HepG2 (cell line): ENCODE data around the gene CISD2. TPM values are rescaled to one million over a fixed set of nuclear protein-coding genes. Genes with fewer than 3 reads are reported as not detected.

Experiments
- AGO2 ChIP-seq: fragments of 200-400 bp; formaldehyde crosslinking; optimal IDR thresholded peaks from 2 replicates; pipeline ENCODE3; 2017; ENCODE audit warnings: mild to moderate bottlenecking, low read depth, low read length, moderate library complexity
- ATAD3A ChIP-seq: sonication (generic); formaldehyde crosslinking; IDR thresholded peaks from 2 replicates; pipeline ENCODE4 v1.4.0; 2020; ENCODE audit warnings: missing genetic modification reagents
- CBX5 ChIP-seq: sonication (generic); formaldehyde crosslinking; IDR thresholded peaks from 2 replicates; pipeline ENCODE4 v1.4.0; 2020; ENCODE audit warnings: missing genetic modification reagents, borderline replicate concordance
- CHD2 ChIP-seq: IDR thresholded peaks from 2 replicates; pipeline ENCODE4 v1.6.1; 2011; ENCODE audit warnings: low read depth, low read length, improper control_type of control experiment
- CREB3 ChIP-seq: sonication (generic); formaldehyde crosslinking; IDR thresholded peaks from 2 replicates; pipeline ENCODE4 v1.5.0; 2020; ENCODE audit warnings: missing genetic modification reagents
- HDAC1 ChIP-seq: sonication (generic); formaldehyde crosslinking; IDR thresholded peaks from 2 replicates; pipeline ENCODE4 v1.5.1; 2020; ENCODE audit warnings: mild to moderate bottlenecking, missing genetic modification reagents
- HOXD1 ChIP-seq: sonication (generic); formaldehyde crosslinking; IDR thresholded peaks from 2 replicates; pipeline ENCODE4 v1.5.0; 2020; ENCODE audit warnings: missing genetic modification reagents
- IKZF4 ChIP-seq: sonication (generic); formaldehyde crosslinking; IDR thresholded peaks from 2 replicates; pipeline ENCODE4 v1.5.1; 2020; ENCODE audit warnings: borderline replicate concordance, mild to moderate bottlenecking, low read depth, missing genetic modification reagents; ENCODE audit errors: not compliant biosample characterization
- KDM4B ChIP-seq: sonication (generic); formaldehyde crosslinking; IDR thresholded peaks from 2 replicates; pipeline ENCODE4 v1.4.0; 2020; ENCODE audit warnings: missing genetic modification reagents
- MEIS1 ChIP-seq: sonication (generic); formaldehyde crosslinking; IDR thresholded peaks from 2 replicates; pipeline ENCODE4 v1.9.0; 2021; ENCODE audit warnings: mild to moderate bottlenecking, missing genetic modification reagents, moderate library complexity, borderline replicate concordance
- NBN ChIP-seq: fragments of 450-650 bp; conservative IDR thresholded peaks from 2 replicates; pipeline ENCODE4 v1.6.1; 2017
- NFYB ChIP-seq: sonication (generic); formaldehyde crosslinking; IDR thresholded peaks from 2 replicates; pipeline ENCODE4 v1.4.0; 2020; ENCODE audit warnings: missing genetic modification reagents
- PHF20 ChIP-seq: sonication (generic); formaldehyde crosslinking; IDR thresholded peaks from 2 replicates; pipeline ENCODE4 v1.5.0; 2020; ENCODE audit warnings: mild to moderate bottlenecking, missing genetic modification reagents
- SAFB2 ChIP-seq: sonication (generic); formaldehyde crosslinking; IDR thresholded peaks from 2 replicates; pipeline ENCODE4 v1.5.1; 2020; ENCODE audit warnings: missing genetic modification reagents, low read depth, mild to moderate bottlenecking, borderline replicate concordance
- SMARCC2 ChIP-seq: fragments of 450-650 bp; IDR thresholded peaks from 2 replicates; pipeline ENCODE4 v1.6.1; 2017; ENCODE audit warnings: antibody characterized with exemption, mild to moderate bottlenecking
- SOX5 ChIP-seq: IDR thresholded peaks from 2 replicates; pipeline ENCODE4 v1.6.1; 2016; ENCODE audit warnings: borderline replicate concordance
- SP1 ChIP-seq, 2 experiments: fragments of 450-650 bp in 1 of 2; sonication (generic) in 1 of 2; formaldehyde crosslinking in 1 of 2; IDR thresholded peaks; 2 replicates each; pipeline versions ENCODE4 v1.4.0 to v1.6.1; 2016 to 2020; ENCODE audit warnings: missing genetic modification reagents in 1 of 2
- TEAD2 ChIP-seq: sonication (generic); formaldehyde crosslinking; IDR thresholded peaks from 2 replicates; pipeline ENCODE4 v1.9.0; 2021; ENCODE audit warnings: missing genetic modification reagents
- YEATS4 ChIP-seq: sonication (generic); formaldehyde crosslinking; IDR thresholded peaks from 2 replicates; pipeline ENCODE4 v1.4.0; 2020; ENCODE audit warnings: missing genetic modification reagents, borderline replicate concordance
- ZFP1 ChIP-seq: IDR thresholded peaks from 2 replicates; pipeline ENCODE4 v1.6.1; 2016
- ZNF101 ChIP-seq: sonication (generic); formaldehyde crosslinking; IDR thresholded peaks from 2 replicates; pipeline ENCODE4 v1.4.0; 2020; ENCODE audit warnings: mild to moderate bottlenecking, low read depth, missing genetic modification reagents, borderline replicate concordance
- ZNF160 ChIP-seq: sonication (generic); formaldehyde crosslinking; IDR thresholded peaks from 2 replicates; pipeline ENCODE4 v1.8.0; 2022; ENCODE audit warnings: mild to moderate bottlenecking, inconsistent platforms, missing genetic modification reagents
- ZNF414 ChIP-seq: sonication (generic); formaldehyde crosslinking; IDR thresholded peaks from 2 replicates; pipeline ENCODE4 v1.5.0; 2020; ENCODE audit warnings: missing genetic modification reagents
- ZNF589 ChIP-seq: sonication (generic); formaldehyde crosslinking; conservative IDR thresholded peaks from 2 replicates; pipeline ENCODE4 v1.8.0; 2022; ENCODE audit warnings: mild to moderate bottlenecking, moderate library complexity, missing genetic modification reagents
- ZNF614 ChIP-seq: IDR thresholded peaks from 2 replicates; pipeline ENCODE4 v1.6.1; 2018; ENCODE audit warnings: missing biosample characterization, missing genetic modification reagents, inconsistent platforms, borderline replicate concordance
- ZNF670 ChIP-seq: sonication (generic); formaldehyde crosslinking; IDR thresholded peaks from 2 replicates; pipeline ENCODE4 v1.8.0; 2022; ENCODE audit warnings: mild to moderate bottlenecking, missing genetic modification reagents, borderline replicate concordance
- ZNF839 ChIP-seq: sonication (generic); formaldehyde crosslinking; IDR thresholded peaks from 2 replicates; pipeline ENCODE4 v1.4.0; 2020; ENCODE audit warnings: missing genetic modification reagents, mild to moderate bottlenecking, borderline replicate concordance
- ZSCAN22 ChIP-seq: sonication (generic); formaldehyde crosslinking; IDR thresholded peaks from 2 replicates; pipeline ENCODE4 v1.4.0; 2020; ENCODE audit warnings: mild to moderate bottlenecking, missing genetic modification reagents
- ZSCAN25 ChIP-seq: sonication (generic); formaldehyde crosslinking; IDR thresholded peaks from 2 replicates; pipeline ENCODE4 v1.8.0; 2022; ENCODE audit warnings: mild to moderate bottlenecking, missing genetic modification reagents
- polyA plus RNA-seq, 8 experiments: library from polyadenylated mRNA; depleted of rRNA in 3 of 8; stranded (reverse) in 7 of 8; unstranded in 1 of 8; fragments of >200 nt; fragmentation: Illumina TruSeq in 4 of 8; extraction: Trizol in 4 of 8; gene quantifications; 2 replicates each; pipeline versions ENCODE4 v1.2.1 to v1.2.3, GENCODE V29; 2011 to 2016; ENCODE audit warnings: low read depth in 4 of 8, missing spikeins in 1 of 8, mixed read lengths in 1 of 8; ENCODE audit not compliant: insufficient read depth in 1 of 8
- total RNA-seq, 5 experiments: library from RNA; depleted of rRNA; stranded (reverse); fragments of >200 nt; fragmentation: Illumina TruSeq; extraction: Trizol; gene quantifications; 2 replicates each; pipeline ENCODE4 v1.2.3, GENCODE V29; 2016; ENCODE audit warnings: low read depth in 1 of 5

Gene CISD2
- total and polyA plus RNA-seq, 2 of the 13 experiments (the other 11 are each of a cell fraction or from before 2014, with no cell fraction given), result 24.5 to 37.7 TPM

- TF ChIP-seq ZNF414 (CRISPR knock-in tag), result peak; percentile 92
- no peak; the same call in 1 of the 2 replicates for TF ChIP-seq SAFB2
- peak; percentile 60 for TF ChIP-seq PHF20 (CRISPR knock-in tag)
- no peak for TF ChIP-seq ZNF160 (CRISPR knock-in tag)
- peak; percentile 91 for TF ChIP-seq ZSCAN22 (CRISPR knock-in tag)
- TF ChIP-seq ZNF101 (CRISPR knock-in tag), result peak; percentile 93; the same call in 1 of the 2 replicates
- TF ChIP-seq TEAD2 (CRISPR knock-in tag), result no peak
- TF ChIP-seq SMARCC2, result no peak
- peak; percentile 70; the same call in 1 of the 2 replicates for TF ChIP-seq CHD2
- no peak for TF ChIP-seq CREB3
- peak; percentile 76; the same call in 1 of the 2 replicates for TF ChIP-seq ZSCAN25 (CRISPR knock-in tag)
- TF ChIP-seq SOX5 (CRISPR knock-in tag), result peak; percentile 45; the same call in 1 of the 2 replicates
- TF ChIP-seq HDAC1 (CRISPR knock-in tag), result peak; percentile 57
- TF ChIP-seq NFYB (CRISPR knock-in tag), result peak; percentile 64
- TF ChIP-seq CBX5, result peak; percentile 2; the same call in 1 of the 2 replicates
- TF ChIP-seq ZNF614, result peak; percentile 80; the same call in 1 of the 2 replicates
- peak; percentile 78; the same call in 1 of the 2 replicates for TF ChIP-seq ZFP1 (CRISPR knock-in tag)
- TF ChIP-seq IKZF4 (CRISPR knock-in tag), result peak; percentile 74
- TF ChIP-seq MEIS1, result peak; percentile 88
- peak; percentile 92 for TF ChIP-seq KDM4B
- peak; percentile 92; the same call in 1 of the 2 replicates for TF ChIP-seq YEATS4 (CRISPR knock-in tag)
- peak; percentile 52; the same call in 1 of the 2 replicates for TF ChIP-seq HOXD1 (CRISPR knock-in tag)
- no peak for TF ChIP-seq ATAD3A (CRISPR knock-in tag)
- no peak for TF ChIP-seq NBN
- no peak; the same call in 1 of the 2 replicates for TF ChIP-seq ZNF589 (CRISPR knock-in tag)
- no peak for TF ChIP-seq SP1 (IDR thresholded peaks at IDR 0.05)
- TF ChIP-seq SP1 (CRISPR knock-in tag; IDR thresholded peaks at IDR 0.05), result peak; percentile 58
- TF ChIP-seq ZNF839 (CRISPR knock-in tag), result peak; percentile 64; the same call in 1 of the 2 replicates
- TF ChIP-seq AGO2, result peak; percentile 73
- TF ChIP-seq ZNF670 (CRISPR knock-in tag), result no peak; the same call in 1 of the 2 replicates
Measured at GRCh38 chr4:102868781-102869568, at the start of gene CISD2 (continued).
